Lower leg skin (tissue), 3 donors: ENCODE results near the gene PAIP1.

Experiments
- POLR2A ChIP-seq, 2 donors: fragments of 450-650 bp; IDR thresholded peaks; one replicate each; pipeline ENCODE4 v1.6.1; 2016 to 2017; ENCODE audit warnings: antibody characterized with exemption in 2 of 2, mild to moderate bottlenecking in 1 of 2, moderate library complexity in 1 of 2
- TF ChIP-seq, protein P1 (sequence below), 3 donors: fragments of 450-650 bp; IDR thresholded peaks; one replicate each; pipeline ENCODE4 v1.5.1; 2016; ENCODE audit warnings: antibody characterized with exemption in 3 of 3, mild to moderate bottlenecking in 3 of 3, moderate library complexity in 2 of 3

DNA sequence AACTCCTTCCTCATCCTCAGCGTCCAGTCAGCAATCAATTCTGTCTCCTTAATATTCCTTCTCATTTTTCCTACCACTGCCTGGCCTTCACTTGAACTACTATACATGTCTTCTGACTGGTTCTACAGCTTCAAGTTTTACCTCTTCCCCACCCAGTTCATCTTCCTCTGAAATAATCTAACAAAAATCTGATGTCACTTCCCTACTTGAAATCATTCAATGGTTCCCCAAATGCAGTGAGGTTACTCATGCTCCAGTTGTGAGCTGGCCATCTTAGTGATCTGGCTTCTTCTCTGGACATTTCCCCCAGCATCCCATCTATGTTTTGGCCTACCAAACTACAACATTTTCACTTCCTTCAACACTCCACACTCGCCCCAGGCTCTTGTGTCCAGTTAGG, 58.3 kb downstream of the PAIP1 start:
- TF ChIP-seq, protein P1, sequence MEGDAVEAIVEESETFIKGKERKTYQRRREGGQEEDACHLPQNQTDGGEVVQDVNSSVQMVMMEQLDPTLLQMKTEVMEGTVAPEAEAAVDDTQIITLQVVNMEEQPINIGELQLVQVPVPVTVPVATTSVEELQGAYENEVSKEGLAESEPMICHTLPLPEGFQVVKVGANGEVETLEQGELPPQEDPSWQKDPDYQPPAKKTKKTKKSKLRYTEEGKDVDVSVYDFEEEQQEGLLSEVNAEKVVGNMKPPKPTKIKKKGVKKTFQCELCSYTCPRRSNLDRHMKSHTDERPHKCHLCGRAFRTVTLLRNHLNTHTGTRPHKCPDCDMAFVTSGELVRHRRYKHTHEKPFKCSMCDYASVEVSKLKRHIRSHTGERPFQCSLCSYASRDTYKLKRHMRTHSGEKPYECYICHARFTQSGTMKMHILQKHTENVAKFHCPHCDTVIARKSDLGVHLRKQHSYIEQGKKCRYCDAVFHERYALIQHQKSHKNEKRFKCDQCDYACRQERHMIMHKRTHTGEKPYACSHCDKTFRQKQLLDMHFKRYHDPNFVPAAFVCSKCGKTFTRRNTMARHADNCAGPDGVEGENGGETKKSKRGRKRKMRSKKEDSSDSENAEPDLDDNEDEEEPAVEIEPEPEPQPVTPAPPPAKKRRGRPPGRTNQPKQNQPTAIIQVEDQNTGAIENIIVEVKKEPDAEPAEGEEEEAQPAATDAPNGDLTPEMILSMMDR (IDR thresholded peaks at IDR 0.05): no peak
- TF ChIP-seq POLR2A (IDR thresholded peaks at IDR 0.05): no peak
